H1 (cell line): ENCODE results near the gene IGSF23. TPM values are rescaled to one million over a fixed set of nuclear protein-coding genes. Genes with fewer than 3 reads are reported as not detected.

Experiments used
- CBX8 ChIP-seq: fragments of 300-800, 300-1000 bp; sonication (generic); IDR thresholded peaks from 2 replicates; pipeline ENCODE4 v1.7.1; 2016; ENCODE audit warnings: low read depth, low read length, borderline replicate concordance
- GABPA ChIP-seq: IDR thresholded peaks from 2 replicates; pipeline ENCODE4 v1.6.1; 2011; ENCODE audit warnings: mild to moderate bottlenecking, low read length, moderate library complexity, borderline replicate concordance; ENCODE audit not compliant: insufficient read depth
- KDM1A ChIP-seq: fragments of 200-600, 300-600 bp; sonication (generic); IDR thresholded peaks from 2 replicates; pipeline ENCODE4 v1.7.1; 2016; ENCODE audit warnings: mild to moderate bottlenecking, low read length, borderline replicate concordance
- KDM4A ChIP-seq: IDR thresholded peaks from one replicate; pipeline ENCODE4 v1.7.1; 2012; ENCODE audit warnings: low read depth, mild to moderate bottlenecking, moderate library complexity, low read length, inconsistent platforms; ENCODE audit not compliant: severe bottlenecking
- POU5F1 ChIP-seq: IDR thresholded peaks from 2 replicates; pipeline ENCODE4 v1.6.1; 2011; ENCODE audit warnings: low read depth, mild to moderate bottlenecking, low read length, moderate library complexity
- SIN3A ChIP-seq, 2 experiments: IDR thresholded peaks in 1 of 2; conservative IDR thresholded peaks in 1 of 2; 2 replicates each; pipeline ENCODE4 v1.6.1; 2011 to 2012; ENCODE audit warnings: low read length in 2 of 2, improper control_type of control experiment in 1 of 2, low read depth in 1 of 2, mild to moderate bottlenecking in 1 of 2
- SP2 ChIP-seq: IDR thresholded peaks from 2 replicates; pipeline ENCODE4 v1.6.1; 2012; ENCODE audit warnings: mild to moderate bottlenecking, low read length, inconsistent platforms
- SUZ12 ChIP-seq: fragments of 200-600 bp; sonication (generic); IDR thresholded peaks from 2 replicates; pipeline ENCODE4 v1.6.1; 2012; ENCODE audit warnings: mild to moderate bottlenecking, inconsistent platforms, low read length, moderate library complexity, mixed read lengths
- TCF12 ChIP-seq: IDR thresholded peaks from 2 replicates; pipeline ENCODE4 v1.6.1; 2011; ENCODE audit warnings: low read depth, mild to moderate bottlenecking, low read length
- polyA plus RNA-seq, 7 experiments: library from polyadenylated mRNA; depleted of rRNA in 3 of 7; stranded (reverse) in 5 of 7; unstranded in 2 of 7; fragments of >200 nt in 5 of 7; fragments of 200-250 nt in 2 of 7; gene quantifications; 1 replicate in 5 of 7; 2 replicates in 1 of 7; 4 replicates in 1 of 7; pipeline versions ENCODE4 v1.2.1 to v1.2.3, GENCODE V29; 2011 to 2013; ENCODE audit warnings: missing spikeins in 2 of 7, mixed read lengths in 2 of 7
- total RNA-seq: library from RNA; stranded (reverse); fragmentation: NEBNext Ultra II Directional; extraction: Animal tissue kit (Norgen Biotek cat#: 25700); gene quantifications from 2 replicates; pipeline ENCODE4 v1.2.1, GENCODE V29; 2021
- TF ChIP-seq, protein P1 (sequence below): fragments of 300-600 bp; sonication (generic); IDR thresholded peaks from 2 replicates; pipeline ENCODE4 v1.7.1; 2012; ENCODE audit warnings: low read length, moderate library complexity, mild to moderate bottlenecking, inconsistent platforms; ENCODE audit not compliant: insufficient replicate concordance

The IGSF23 gene
- total and polyA plus RNA-seq, 2 of the 8 experiments (the other 6 are each of a cell fraction or from before 2014, with no cell fraction given) = not detected

DNA sequence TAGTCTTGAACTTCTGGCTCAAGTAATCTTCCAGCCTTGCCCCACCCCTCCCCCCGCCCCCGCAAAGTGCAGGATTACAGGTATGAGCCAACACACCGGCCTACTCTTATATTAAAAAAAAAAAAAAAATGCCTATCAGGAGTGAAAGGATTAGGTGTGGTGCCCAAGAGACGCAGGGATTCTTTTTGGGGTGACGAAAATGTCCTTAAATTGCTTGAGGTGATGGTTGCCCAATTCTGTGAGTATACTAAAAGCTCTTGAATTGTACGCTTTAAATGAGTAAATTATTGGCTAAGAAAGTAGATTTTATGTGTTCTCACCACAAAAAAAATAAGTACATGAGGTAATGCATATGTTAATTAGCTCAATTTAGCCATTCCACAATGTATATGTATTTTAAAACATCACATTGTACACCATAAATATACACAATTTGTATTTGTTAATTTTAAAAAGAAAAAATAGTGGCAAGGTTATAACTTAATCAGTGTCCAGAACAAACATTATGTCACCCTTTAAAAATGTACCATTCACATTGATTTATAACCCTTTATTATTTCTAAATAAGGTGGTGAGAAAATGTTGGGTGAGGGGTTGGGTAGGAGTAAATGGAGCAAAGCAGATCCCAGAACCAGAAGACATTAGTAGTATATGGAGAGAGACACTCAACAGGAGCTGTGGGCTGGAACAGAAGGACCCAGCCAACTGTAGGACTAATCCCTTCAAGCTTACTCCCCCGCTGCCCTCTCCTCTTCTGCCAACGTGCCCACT lies 3.9 kb downstream of the IGSF23 start (continued):
- TF ChIP-seq, protein P1, sequence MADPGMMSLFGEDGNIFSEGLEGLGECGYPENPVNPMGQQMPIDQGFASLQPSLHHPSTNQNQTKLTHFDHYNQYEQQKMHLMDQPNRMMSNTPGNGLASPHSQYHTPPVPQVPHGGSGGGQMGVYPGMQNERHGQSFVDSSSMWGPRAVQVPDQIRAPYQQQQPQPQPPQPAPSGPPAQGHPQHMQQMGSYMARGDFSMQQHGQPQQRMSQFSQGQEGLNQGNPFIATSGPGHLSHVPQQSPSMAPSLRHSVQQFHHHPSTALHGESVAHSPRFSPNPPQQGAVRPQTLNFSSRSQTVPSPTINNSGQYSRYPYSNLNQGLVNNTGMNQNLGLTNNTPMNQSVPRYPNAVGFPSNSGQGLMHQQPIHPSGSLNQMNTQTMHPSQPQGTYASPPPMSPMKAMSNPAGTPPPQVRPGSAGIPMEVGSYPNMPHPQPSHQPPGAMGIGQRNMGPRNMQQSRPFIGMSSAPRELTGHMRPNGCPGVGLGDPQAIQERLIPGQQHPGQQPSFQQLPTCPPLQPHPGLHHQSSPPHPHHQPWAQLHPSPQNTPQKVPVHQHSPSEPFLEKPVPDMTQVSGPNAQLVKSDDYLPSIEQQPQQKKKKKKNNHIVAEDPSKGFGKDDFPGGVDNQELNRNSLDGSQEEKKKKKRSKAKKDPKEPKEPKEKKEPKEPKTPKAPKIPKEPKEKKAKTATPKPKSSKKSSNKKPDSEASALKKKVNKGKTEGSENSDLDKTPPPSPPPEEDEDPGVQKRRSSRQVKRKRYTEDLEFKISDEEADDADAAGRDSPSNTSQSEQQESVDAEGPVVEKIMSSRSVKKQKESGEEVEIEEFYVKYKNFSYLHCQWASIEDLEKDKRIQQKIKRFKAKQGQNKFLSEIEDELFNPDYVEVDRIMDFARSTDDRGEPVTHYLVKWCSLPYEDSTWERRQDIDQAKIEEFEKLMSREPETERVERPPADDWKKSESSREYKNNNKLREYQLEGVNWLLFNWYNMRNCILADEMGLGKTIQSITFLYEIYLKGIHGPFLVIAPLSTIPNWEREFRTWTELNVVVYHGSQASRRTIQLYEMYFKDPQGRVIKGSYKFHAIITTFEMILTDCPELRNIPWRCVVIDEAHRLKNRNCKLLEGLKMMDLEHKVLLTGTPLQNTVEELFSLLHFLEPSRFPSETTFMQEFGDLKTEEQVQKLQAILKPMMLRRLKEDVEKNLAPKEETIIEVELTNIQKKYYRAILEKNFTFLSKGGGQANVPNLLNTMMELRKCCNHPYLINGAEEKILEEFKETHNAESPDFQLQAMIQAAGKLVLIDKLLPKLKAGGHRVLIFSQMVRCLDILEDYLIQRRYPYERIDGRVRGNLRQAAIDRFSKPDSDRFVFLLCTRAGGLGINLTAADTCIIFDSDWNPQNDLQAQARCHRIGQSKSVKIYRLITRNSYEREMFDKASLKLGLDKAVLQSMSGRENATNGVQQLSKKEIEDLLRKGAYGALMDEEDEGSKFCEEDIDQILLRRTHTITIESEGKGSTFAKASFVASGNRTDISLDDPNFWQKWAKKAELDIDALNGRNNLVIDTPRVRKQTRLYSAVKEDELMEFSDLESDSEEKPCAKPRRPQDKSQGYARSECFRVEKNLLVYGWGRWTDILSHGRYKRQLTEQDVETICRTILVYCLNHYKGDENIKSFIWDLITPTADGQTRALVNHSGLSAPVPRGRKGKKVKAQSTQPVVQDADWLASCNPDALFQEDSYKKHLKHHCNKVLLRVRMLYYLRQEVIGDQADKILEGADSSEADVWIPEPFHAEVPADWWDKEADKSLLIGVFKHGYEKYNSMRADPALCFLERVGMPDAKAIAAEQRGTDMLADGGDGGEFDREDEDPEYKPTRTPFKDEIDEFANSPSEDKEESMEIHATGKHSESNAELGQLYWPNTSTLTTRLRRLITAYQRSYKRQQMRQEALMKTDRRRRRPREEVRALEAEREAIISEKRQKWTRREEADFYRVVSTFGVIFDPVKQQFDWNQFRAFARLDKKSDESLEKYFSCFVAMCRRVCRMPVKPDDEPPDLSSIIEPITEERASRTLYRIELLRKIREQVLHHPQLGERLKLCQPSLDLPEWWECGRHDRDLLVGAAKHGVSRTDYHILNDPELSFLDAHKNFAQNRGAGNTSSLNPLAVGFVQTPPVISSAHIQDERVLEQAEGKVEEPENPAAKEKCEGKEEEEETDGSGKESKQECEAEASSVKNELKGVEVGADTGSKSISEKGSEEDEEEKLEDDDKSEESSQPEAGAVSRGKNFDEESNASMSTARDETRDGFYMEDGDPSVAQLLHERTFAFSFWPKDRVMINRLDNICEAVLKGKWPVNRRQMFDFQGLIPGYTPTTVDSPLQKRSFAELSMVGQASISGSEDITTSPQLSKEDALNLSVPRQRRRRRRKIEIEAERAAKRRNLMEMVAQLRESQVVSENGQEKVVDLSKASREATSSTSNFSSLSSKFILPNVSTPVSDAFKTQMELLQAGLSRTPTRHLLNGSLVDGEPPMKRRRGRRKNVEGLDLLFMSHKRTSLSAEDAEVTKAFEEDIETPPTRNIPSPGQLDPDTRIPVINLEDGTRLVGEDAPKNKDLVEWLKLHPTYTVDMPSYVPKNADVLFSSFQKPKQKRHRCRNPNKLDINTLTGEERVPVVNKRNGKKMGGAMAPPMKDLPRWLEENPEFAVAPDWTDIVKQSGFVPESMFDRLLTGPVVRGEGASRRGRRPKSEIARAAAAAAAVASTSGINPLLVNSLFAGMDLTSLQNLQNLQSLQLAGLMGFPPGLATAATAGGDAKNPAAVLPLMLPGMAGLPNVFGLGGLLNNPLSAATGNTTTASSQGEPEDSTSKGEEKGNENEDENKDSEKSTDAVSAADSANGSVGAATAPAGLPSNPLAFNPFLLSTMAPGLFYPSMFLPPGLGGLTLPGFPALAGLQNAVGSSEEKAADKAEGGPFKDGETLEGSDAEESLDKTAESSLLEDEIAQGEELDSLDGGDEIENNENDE = no peak
- TF ChIP-seq POU5F1 (no peak), GABPA (no peak), KDM1A (no peak), SP2 (no peak), CBX8 (no peak), SIN3A (conservative IDR thresholded peaks at IDR 0.05 in 1 of 2, IDR thresholded peaks at IDR 0.05 in 1 of 2; ENCODE audit: low read depth in 1 of 2, low read length in 2 of 2) (no peak), TCF12 (no peak), SUZ12 (no peak), KDM4A (no peak)
